WTC11 (cell line): Measurements from ENCODE around the gene TMCC2. TPM values are rescaled to one million over a fixed set of nuclear protein-coding genes. Genes with fewer than 3 reads are reported as not detected.

Experiments used
- ATAC-seq: fragments of 200-7000 bp; cut with Tn5 transposase; 2 replicates; pipeline ENCODE4 v1.10.0; 2021; ENCODE audit warnings: mild to moderate bottlenecking, moderate library complexity
- CTCF ChIA-PET: fragments of 300-600 bp; sonication (Branson Sonifier 250); formaldehyde crosslinking; loops from one replicate; lab custom pipeline; 2021; ENCODE audit warnings: antibody characterized with exemption; lab: Charles Lee
- POLR2A ChIA-PET: fragments of 350-600 bp; sonication (Branson Sonifier 250); formaldehyde crosslinking; loops from one replicate; lab custom pipeline; 2021; ENCODE audit warnings: antibody characterized with exemption; lab: Charles Lee
- DNase-seq: peaks from one replicate; pipeline ENCODE4 v3.0.0; 2021; ENCODE audit warnings: low spot score
- H3K27ac Mint-ChIP-seq: 2 replicates; pipeline ENCODE4 v1.8.0; 2021; ENCODE audit warnings: mixed read lengths
- H3K27me3 Mint-ChIP-seq: 2 replicates; pipeline ENCODE4 v1.8.0; 2021; ENCODE audit warnings: low read depth, mild to moderate bottlenecking, moderate library complexity, mixed read lengths
- H3K36me3 Mint-ChIP-seq: 2 replicates; pipeline ENCODE4 v1.8.0; 2021; ENCODE audit warnings: mixed read lengths
- H3K4me1 Mint-ChIP-seq: 2 replicates; pipeline ENCODE4 v1.8.0; 2022; ENCODE audit warnings: mixed read lengths
- H3K4me3 Mint-ChIP-seq: 2 replicates; pipeline ENCODE4 v1.8.0; 2021; ENCODE audit warnings: mild to moderate bottlenecking, moderate library complexity, mixed read lengths
- H3K9me3 Mint-ChIP-seq: 2 replicates; pipeline ENCODE4 v1.8.0; 2021; ENCODE audit warnings: mixed read lengths
- ARID4B ChIP-seq: sonication (generic); formaldehyde crosslinking; IDR thresholded peaks from 2 replicates; pipeline ENCODE4 v1.8.0; 2023; ENCODE audit warnings: missing genetic modification reagents, mild to moderate bottlenecking, borderline replicate concordance
- EMX1 ChIP-seq: fragments of 250-450 bp; sonication (Bioruptor Pico); IDR thresholded peaks from 2 replicates; pipeline ENCODE4 v1.8.0; 2021; ENCODE audit warnings: mild to moderate bottlenecking
- ETV6 ChIP-seq: sonication (generic); formaldehyde crosslinking; IDR thresholded peaks from 2 replicates; pipeline ENCODE4 v1.8.1; 2022; ENCODE audit warnings: mild to moderate bottlenecking, missing genetic modification reagents
- FOXP1 ChIP-seq: sonication (generic); formaldehyde crosslinking; IDR thresholded peaks from 2 replicates; pipeline ENCODE4 v1.8.0; 2022; ENCODE audit warnings: missing genetic modification reagents, mild to moderate bottlenecking, moderate library complexity, borderline replicate concordance
- HMGXB4 ChIP-seq: sonication (generic); formaldehyde crosslinking; IDR thresholded peaks from 2 replicates; pipeline ENCODE4 v1.8.1; 2023; ENCODE audit warnings: mild to moderate bottlenecking, moderate library complexity, missing genetic modification reagents
- JUN ChIP-seq: sonication (generic); formaldehyde crosslinking; IDR thresholded peaks from 2 replicates; pipeline ENCODE4 v1.8.0; 2023; ENCODE audit warnings: mild to moderate bottlenecking, missing genetic modification reagents
- KAT7 ChIP-seq: sonication (generic); formaldehyde crosslinking; IDR thresholded peaks from 2 replicates; pipeline ENCODE4 v1.8.1; 2023; ENCODE audit warnings: missing genetic modification reagents, mild to moderate bottlenecking, borderline replicate concordance
- MXD4 ChIP-seq: fragments of 250-450 bp; sonication (Bioruptor Pico); IDR thresholded peaks from 2 replicates; pipeline ENCODE4 v1.8.0; 2021; ENCODE audit warnings: mild to moderate bottlenecking, moderate library complexity, borderline replicate concordance
- NFATC4 ChIP-seq: fragments of 250-450 bp; sonication (Bioruptor Pico); IDR thresholded peaks from 2 replicates; pipeline ENCODE4 v1.9.0; 2021; ENCODE audit warnings: mild to moderate bottlenecking
- NFE2L1 ChIP-seq: sonication (generic); formaldehyde crosslinking; IDR thresholded peaks from 2 replicates; pipeline ENCODE4 v1.8.1; 2023; ENCODE audit warnings: missing genetic modification reagents
- NR2C2 ChIP-seq: sonication (generic); formaldehyde crosslinking; IDR thresholded peaks from 2 replicates; pipeline ENCODE4 v1.8.0; 2022; ENCODE audit warnings: mild to moderate bottlenecking, missing genetic modification reagents
- PRRX2 ChIP-seq: fragments of 250-450 bp; sonication (Bioruptor Pico); IDR thresholded peaks from 2 replicates; pipeline ENCODE4 v1.8.0; 2021; ENCODE audit warnings: mild to moderate bottlenecking
- RORB ChIP-seq: fragments of 250-450 bp; sonication (Bioruptor Pico); IDR thresholded peaks from 2 replicates; pipeline ENCODE4 v1.9.0; 2021; ENCODE audit warnings: mild to moderate bottlenecking
- SMAD3 ChIP-seq: sonication (generic); formaldehyde crosslinking; IDR thresholded peaks from 2 replicates; pipeline ENCODE4 v1.8.0; 2022; ENCODE audit warnings: missing genetic modification reagents, mild to moderate bottlenecking, borderline replicate concordance
- STAT6 ChIP-seq: sonication (generic); formaldehyde crosslinking; conservative IDR thresholded peaks from 2 replicates; pipeline ENCODE4 v1.8.1; 2023; ENCODE audit warnings: mild to moderate bottlenecking, low read depth, missing genetic modification reagents, moderate library complexity
- TP53 ChIP-seq: sonication (generic); formaldehyde crosslinking; IDR thresholded peaks from 2 replicates; pipeline ENCODE4 v1.8.1; 2023; ENCODE audit warnings: mild to moderate bottlenecking, missing genetic modification reagents
- ZMAT4 ChIP-seq: fragments of 250-450 bp; sonication (Bioruptor Pico); IDR thresholded peaks from 2 replicates; pipeline ENCODE4 v1.9.0; 2021; ENCODE audit warnings: mild to moderate bottlenecking
- ZNF121 ChIP-seq: sonication (generic); formaldehyde crosslinking; IDR thresholded peaks from 2 replicates; pipeline ENCODE4 v1.8.0; 2023; ENCODE audit warnings: missing genetic modification reagents
- ZNF317 ChIP-seq: sonication (generic); formaldehyde crosslinking; IDR thresholded peaks from 2 replicates; pipeline ENCODE4 v1.8.1; 2023; ENCODE audit warnings: low read depth, mild to moderate bottlenecking, moderate library complexity, missing genetic modification reagents, borderline replicate concordance
- ZSCAN18 ChIP-seq: fragments of 250-450 bp; sonication (Bioruptor Pico); IDR thresholded peaks from 2 replicates; pipeline ENCODE4 v2.1.2; 2022; ENCODE audit warnings: mild to moderate bottlenecking, moderate library complexity
- total RNA-seq: library from RNA; stranded (reverse); gene quantifications from 3 replicates; pipeline ENCODE4 v1.2.3, GENCODE V29; 2021

The TMCC2 gene
- total RNA-seq, 1 experiment from 2014 or later = 9.5 TPM

GRCh38 chr1:205284420-205285144 is 56.8 kb downstream of the TMCC2 start (continued):
- 0 out of 2 replicates have a peak, but pooled peaks have one; percentile 15 for TF ChIP-seq NFE2L1
- TF ChIP-seq ETV6 (CRISPR knock-in tag) = 0 out of 2 replicates have a peak, but pooled peaks have one; percentile 18
- TF ChIP-seq ZNF317 = no peak
- peak; percentile 50; the same call in 1 of the 2 replicates for TF ChIP-seq JUN (CRISPR knock-in tag)
- TF ChIP-seq NFATC4 (CRISPR knock-in tag) = no peak

GRCh38 chr1:205285381-205286101 is 57.8 kb downstream of the TMCC2 start:
- Mint-ChIP-seq H3K27me3 (no peaks in the 10 kb centered on the region), H3K4me1 (peaks cover 49% of the 10 kb centered on the region)

GRCh38 chr1:205286335-205286950 is 58.7 kb downstream of the TMCC2 start:
- POLR2A ChIA-PET = interaction anchor here (2.9 to 3.3 kb wide), 2 partner anchors 8 to 13 kb away, joined by 33 to 54 read pairs; no protein-coding TSS in a partner anchor
- H3K27me3 Mint-ChIP-seq = no peaks in the 10 kb centered on the region
- CTCF ChIA-PET = interaction anchor here (1.0 to 2.7 kb wide), 3 partner anchors 12 to 15 kb away, joined by 3 to 45 read pairs (median 5); no protein-coding TSS in a partner anchor
- peaks cover 49% of the 10 kb centered on the region for H3K4me1 Mint-ChIP-seq
- H3K36me3 Mint-ChIP-seq = no peaks in the 10 kb centered on the region
- no peak overlapping the region; the same call in 1 of the 2 replicates for H3K27ac Mint-ChIP-seq
- H3K4me3 Mint-ChIP-seq = no peak overlapping the region
- DNase-seq = no peak
- no peak for ATAC-seq
- no peaks in the 10 kb centered on the region for H3K9me3 Mint-ChIP-seq
- no peak for TF ChIP-seq SMAD3
- TF ChIP-seq PRRX2 (CRISPR knock-in tag) = no peak
- TF ChIP-seq RORB (CRISPR knock-in tag) = no peak
- no peak for TF ChIP-seq NFE2L1
- TF ChIP-seq STAT6 (CRISPR knock-in tag) = no peak
- no peak for TF ChIP-seq ZSCAN18 (CRISPR knock-in tag)
- TF ChIP-seq ARID4B = no peak
- no peak for TF ChIP-seq ZMAT4
- TF ChIP-seq MXD4 (CRISPR knock-in tag) = no peak
- no peak for TF ChIP-seq KAT7 (CRISPR knock-in tag)
- TF ChIP-seq NR2C2 (CRISPR knock-in tag) = no peak
- TF ChIP-seq TP53 = no peak
- TF ChIP-seq EMX1 (CRISPR knock-in tag) = no peak
- no peak for TF ChIP-seq FOXP1
- no peak for TF ChIP-seq HMGXB4

More at GRCh38 chr1:205285381-205286101, 57.8 kb downstream of the TMCC2 start:
- Mint-ChIP-seq H3K36me3 (no peaks in the 10 kb centered on the region), H3K4me3 (no peak overlapping the region), H3K27ac (peak overlapping the region; percentile 90), H3K9me3 (no peaks in the 10 kb centered on the region)
- ChIA-PET POLR2A (interaction anchor here (1.0 to 3.3 kb wide), 6 partner anchors 9 to 36 kb away, joined by 3 to 54 read pairs (median 10); partner anchors contain the start of gene NUAK2), CTCF (interaction anchor here (0.7 to 4.0 kb wide), 16 partner anchors 9 to 145 kb away, joined by 3 to 45 read pairs (median 5); partner anchors contain the start of gene NUAK2)
- DNase-seq (no peak), ATAC-seq (no peak)
- TF ChIP-seq ZNF121 (CRISPR knock-in tag) (0 out of 2 replicates have a peak, but pooled peaks have one; percentile 12), FOXP1 (no peak)
